CD4-positive, alpha-beta T cell treated with Interleukin-1 beta for 1 hour (primary cell): ENCODE data around the gene LDLRAD3.

Experiments
- DNase-seq, 2 donors: peaks; one replicate each; pipeline ENCODE4 v3.0.0-alpha.2; 2020 to 2022

Gene LDLRAD3

DNA sequence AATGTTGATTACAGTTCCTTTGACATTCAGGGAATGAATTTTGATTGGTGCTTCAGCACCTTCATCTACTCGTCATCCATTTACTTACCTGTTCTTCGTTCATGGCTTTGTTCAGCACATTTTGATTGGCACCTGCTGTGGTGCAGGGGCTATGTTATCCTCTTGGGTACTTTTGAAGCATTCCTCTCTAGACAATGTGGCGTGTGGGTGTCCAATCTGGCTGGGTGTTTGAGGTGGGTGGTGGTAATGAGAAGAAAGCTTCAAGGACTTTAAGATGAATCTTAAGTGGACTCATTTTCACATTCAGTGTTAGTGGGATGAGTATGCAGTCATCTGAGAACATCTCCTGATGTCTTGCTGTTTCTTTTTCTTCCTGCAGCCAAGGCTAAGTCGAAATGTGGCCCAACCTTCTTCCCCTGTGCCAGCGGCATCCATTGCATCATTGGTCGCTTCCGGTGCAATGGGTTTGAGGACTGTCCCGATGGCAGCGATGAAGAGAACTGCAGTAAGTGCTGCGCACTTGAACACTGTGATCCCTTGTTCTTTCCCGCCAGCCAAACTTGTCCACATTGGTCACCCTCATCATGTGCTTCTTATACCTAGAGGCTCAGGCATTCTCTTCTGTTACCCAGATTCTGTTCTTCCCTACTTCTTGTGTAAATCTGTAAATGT lies 137.5 kb downstream of the LDLRAD3 start:
- DNase-seq, result no peak

GRCh38 chr11:36086366-36086765 lies 142.5 kb downstream of the LDLRAD3 start:
- DNase-seq, result no peak

DNA sequence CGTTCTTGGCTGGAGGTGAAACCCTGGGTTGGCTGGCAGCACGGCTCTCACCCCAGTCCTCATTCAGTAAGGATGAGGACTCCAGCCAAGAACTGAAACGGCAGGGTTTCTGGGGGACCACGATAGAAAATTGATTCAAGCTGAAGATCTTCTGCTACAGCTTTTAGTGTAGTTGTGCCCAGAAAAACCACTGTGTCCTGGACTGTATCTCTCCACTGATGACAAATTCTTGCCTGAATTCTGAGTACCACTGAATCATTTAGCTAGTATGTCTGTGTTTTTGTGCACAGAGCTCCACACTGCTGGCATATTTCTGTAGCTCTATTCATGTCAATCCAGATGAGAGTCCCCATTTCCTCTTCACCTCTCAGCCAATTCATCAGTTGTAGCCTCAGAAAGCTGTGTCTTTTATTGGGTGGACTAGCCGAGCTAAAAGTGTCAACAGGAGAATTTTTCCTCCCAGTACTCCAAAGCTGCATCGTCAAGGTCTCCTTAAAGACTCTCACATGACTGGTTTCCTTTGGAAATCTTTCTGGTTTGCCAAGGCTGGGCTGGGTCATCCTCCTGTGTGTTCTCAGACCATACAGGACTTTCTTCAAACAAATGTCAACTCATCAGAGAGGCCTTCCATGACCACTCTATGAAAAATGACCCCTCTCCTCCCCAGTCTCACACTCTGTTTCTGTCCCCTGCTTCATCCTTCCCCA lies 144.6 kb downstream of the LDLRAD3 start:
- DNase-seq, result no peak

GRCh38 chr11:36089920-36090319 lies 146.1 kb downstream of the LDLRAD3 start:
- DNase-seq, result no peak

DNA sequence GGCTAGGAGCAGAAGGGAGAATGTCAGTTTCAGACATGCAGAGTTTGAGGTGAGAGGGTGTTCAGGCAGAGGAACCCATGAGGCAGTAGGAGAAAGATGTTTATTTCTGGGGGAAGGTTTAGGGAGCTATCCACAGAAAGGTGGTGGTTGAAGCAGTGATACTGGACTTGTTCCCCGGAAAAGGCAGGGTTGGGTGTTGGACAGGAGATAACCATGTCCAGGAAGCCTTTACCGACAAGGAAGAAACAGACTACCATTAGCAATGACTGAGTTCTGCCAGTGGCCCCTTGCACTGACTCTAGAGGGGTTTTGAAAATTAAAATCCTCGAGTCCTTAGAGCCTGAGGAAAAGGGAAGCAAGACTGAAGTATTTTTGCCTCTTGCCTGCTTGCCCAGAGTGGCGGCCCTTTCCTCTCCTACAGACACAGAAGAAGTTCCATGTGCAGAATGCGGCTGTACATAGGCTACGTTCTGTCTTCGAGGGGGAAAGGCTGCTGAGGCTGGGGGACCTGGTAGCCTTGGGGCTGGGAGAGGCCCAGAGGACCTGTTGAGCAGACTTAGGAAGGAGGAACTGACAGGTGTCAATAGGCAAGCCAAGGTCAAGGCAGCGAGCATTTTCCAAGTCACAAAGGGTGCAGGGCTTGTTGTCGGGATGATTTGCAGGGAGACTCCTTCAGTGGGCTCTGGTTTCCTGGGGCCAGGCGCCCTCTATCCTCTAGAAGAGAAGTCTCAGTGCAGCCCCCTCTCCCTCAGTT lies 146.7 kb downstream of the LDLRAD3 start:
- DNase-seq, result no peak

GRCh38 chr11:36091256-36091811 lies 147.5 kb downstream of the LDLRAD3 start:
- DNase-seq, result no peak

GRCh38 chr11:36092314-36093030 lies 148.6 kb downstream of the LDLRAD3 start:
- no peak for DNase-seq

DNA sequence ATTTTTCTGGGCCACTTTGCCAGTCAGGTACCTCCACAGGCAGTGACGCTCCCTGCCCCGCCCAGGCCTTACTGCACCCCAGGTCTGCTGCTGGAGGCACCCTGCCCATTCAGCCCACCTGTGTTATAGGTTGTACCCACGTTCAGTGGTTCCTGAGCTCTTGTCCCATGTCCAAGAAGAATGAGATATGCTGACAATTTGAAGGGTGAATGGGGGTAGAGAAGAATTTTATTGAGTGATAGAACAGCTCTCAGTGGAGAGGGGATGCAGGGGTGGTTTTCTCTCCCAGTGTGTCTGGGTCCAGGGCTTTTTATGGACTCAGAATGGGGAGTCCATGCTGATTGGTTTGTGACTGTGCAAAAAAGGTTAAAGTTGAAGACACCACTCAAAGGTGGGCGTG lies 149.7 kb downstream of the LDLRAD3 start:
- DNase-seq, result no peak

DNA sequence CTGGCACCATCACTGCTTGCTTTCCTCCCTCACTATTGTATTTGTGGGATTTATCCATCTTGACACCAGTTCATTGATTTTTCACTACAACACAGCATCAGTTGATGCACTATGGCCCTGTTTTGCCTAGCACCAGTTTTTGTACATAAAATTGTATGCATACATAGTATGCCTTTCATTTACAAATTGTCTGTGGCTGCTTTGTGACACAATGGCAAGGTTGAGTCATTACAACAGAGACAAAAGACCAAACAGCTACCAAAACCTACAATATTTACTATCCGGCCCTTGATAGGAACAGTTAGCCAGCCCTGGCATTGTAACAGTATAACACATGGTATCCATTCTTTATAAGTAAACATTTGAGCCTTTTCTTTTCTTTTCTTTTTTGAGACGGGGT lies 150.3 kb downstream of the LDLRAD3 start:
- DNase-seq, result no peak

DNA sequence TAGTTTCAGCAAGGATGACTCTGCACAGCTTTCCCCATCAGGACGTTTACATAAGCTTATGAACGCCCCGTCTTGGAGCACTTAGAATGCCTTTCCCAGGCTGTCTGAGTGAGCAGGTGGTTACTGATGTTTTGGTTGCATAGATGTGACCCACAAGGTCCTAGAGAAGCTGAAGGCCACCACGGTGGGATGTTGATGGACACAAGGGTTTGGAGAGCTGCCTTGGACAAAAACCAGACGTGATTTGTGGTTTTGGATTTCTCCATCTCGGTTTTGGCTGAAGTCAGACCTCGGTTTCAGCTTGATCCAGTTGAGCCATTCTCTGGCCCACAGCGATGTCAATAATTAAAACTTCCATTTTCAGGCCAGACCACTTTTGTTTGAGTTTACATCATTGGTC lies 151.9 kb downstream of the LDLRAD3 start:
- DNase-seq, result no peak

DNA sequence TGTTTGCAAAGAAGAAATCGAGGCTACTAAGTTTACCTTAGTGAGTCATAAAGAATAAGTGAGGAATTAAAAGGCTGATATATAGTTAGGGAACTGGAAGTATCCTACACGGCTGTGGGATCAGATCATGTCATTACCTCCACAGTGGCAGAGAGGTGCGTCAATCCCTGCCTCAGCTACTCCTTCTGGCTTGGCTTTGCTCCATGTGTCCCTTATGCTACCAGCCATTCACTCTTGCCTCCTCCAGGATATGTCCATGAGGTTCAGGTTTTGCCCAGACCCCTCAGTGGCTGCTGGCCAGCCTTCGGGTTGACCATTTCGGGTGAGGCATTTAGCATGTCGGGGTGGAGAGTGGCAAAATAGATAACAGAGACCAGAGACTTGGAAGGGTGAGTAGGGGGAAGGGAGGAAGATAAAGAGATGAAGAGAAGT lies 153.4 kb downstream of the LDLRAD3 start:
- no peak for DNase-seq

DNA sequence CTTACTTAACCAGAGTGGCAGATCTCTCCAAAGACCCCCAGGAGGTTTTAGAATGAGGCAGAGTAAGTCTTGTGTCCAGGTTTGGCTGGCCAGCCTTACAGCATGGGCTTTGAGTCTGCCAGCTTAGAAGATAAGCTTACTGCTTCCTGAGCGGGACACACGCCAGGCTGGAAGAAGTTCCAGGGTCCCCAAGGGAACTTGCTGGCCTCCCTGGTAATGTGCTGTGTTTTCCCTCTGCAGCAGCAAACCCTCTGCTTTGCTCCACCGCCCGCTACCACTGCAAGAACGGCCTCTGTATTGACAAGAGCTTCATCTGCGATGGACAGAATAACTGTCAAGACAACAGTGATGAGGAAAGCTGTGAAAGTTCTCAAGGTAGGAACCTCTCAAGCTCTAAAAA lies 154.2 kb downstream of the LDLRAD3 start:
- no peak for DNase-seq

GRCh38 chr11:36098853-36099375 lies 155.1 kb downstream of the LDLRAD3 start:
- no peak for DNase-seq

GRCh38 chr11:36101466-36101865 lies 157.6 kb downstream of the LDLRAD3 start:
- no peak for DNase-seq

DNA sequence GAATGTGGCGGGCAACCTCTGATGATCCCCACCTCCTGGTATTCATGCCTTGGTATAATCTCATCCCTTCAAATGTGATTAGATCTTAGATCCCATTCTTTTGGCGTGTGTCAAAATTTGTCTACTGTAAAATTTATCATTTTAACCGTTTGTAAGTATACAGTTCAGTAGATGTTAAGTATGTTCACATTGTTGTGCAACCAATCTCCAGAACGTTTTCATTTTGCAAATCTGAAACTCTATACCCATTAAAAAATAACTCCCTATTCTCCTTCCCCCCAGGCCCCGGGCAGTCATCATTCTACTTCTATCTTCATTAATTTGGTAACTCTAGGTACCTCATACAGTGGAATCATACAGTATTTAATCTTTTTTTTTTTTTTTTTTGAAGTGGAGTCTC lies 159.0 kb downstream of the LDLRAD3 start:
- DNase-seq, result no peak

GRCh38 chr11:36103933-36104530 lies 160.2 kb downstream of the LDLRAD3 start:
- DNase-seq, result no peak

DNA sequence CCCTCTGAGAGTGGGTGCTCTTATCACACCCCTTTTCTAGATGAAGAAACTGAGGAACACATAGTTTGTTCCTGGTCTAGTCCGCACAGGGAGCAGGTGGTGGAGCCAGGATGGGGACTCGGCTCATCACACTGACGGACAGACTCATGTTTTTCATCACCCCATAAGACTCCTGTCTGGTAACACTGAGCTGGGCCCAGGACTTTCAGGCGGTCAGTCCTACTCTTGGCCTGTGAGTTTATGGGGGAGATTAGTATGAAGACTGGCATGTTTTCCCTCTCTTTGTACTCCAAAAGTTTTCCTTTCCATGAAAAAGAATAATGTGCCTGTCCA lies 160.8 kb downstream of the LDLRAD3 start:
- DNase-seq, result no peak

DNA sequence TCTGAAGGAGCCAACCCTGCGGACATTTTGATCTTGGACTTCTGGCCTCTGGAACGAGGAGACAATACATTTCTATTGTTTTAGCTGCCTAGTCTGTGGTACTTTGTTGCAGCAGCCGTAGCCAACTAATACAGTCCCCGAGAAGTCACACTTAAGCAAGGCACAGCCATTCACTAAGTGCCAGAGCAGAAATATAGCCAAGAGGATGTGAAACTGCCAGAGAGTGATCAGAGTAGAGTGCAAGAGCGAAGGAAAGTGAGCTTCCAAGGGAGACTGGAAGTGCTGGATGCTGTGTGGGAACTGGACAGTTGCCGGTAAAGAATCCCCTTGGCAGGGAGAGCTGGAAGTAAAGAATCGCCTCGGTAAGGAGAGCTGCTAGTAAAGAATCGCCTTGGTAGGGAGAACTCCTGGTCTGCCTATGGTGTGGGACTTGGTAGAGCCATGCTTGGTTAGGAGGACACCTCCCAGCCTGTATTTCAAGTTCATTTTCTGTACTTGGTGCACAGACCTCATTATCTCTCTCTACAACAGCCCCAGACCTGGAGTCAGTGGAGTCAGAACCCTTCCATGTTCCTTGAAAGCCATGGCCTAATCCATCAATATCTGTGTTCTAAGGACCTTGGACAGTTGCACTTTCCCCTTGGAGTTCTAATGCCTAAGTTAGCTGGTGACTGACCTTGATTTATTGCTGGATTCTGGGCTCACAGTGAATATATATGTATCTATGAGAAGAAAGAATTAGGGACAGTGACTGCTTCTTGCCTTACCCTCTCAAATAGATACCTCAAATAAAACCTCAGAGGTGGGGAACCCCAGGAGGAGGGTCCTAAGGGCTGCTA lies 162.1 kb downstream of the LDLRAD3 start:
- DNase-seq, result no peak

DNA sequence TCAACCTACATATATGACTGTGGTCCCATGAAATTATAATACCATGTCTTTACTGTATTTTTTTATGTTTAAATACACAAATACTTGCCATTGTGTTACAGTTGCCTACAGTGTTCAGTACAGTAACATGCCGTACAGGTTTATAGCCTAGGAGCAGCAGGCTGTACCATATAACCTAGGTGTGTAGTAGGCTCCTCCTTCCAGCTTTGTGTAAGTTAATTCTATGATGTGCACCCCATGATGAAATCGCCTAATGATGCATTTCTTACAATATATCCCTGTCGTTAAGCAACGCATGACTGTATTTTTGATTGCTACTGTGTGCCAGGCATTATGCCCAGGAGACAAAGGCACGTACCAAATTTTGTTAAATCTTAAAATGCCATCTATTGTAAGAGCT lies 163.7 kb downstream of the LDLRAD3 start:
- no peak for DNase-seq

- DNase-seq, result no peak
Measured at GRCh38 chr11:36108881-36109589, 165.2 kb downstream of the LDLRAD3 start.

DNA sequence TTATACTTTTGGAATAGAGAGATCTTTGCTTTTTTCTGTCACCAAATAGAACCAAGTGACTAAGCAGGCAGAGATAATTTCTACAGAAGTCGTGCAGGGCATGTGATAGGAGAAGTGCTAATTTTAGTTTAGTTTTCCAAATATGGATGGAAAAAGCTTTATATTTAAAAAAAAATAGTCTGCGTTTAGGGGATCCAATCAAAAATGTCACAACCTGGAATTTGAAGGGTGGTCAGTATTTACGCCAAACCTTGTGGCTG lies 165.7 kb downstream of the LDLRAD3 start:
- no peak for DNase-seq
